ENCODE data around the gene IMPDH1.

The IMPDH1 gene

GRCh38 chr7:128407751-128408708 lies 1.8 kb downstream of the IMPDH1 start:
- DNase-seq (ENCODE audit: low spot score), result no peak
- TF ChIP-seq, protein P1, sequence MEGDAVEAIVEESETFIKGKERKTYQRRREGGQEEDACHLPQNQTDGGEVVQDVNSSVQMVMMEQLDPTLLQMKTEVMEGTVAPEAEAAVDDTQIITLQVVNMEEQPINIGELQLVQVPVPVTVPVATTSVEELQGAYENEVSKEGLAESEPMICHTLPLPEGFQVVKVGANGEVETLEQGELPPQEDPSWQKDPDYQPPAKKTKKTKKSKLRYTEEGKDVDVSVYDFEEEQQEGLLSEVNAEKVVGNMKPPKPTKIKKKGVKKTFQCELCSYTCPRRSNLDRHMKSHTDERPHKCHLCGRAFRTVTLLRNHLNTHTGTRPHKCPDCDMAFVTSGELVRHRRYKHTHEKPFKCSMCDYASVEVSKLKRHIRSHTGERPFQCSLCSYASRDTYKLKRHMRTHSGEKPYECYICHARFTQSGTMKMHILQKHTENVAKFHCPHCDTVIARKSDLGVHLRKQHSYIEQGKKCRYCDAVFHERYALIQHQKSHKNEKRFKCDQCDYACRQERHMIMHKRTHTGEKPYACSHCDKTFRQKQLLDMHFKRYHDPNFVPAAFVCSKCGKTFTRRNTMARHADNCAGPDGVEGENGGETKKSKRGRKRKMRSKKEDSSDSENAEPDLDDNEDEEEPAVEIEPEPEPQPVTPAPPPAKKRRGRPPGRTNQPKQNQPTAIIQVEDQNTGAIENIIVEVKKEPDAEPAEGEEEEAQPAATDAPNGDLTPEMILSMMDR (IDR thresholded peaks at IDR 0.05; ENCODE audit: extremely low read depth, missing control alignments), result no peak

- TF ChIP-seq, protein P1 (IDR thresholded peaks at IDR 0.05; ENCODE audit: extremely low read depth, missing control alignments), result no peak
- DNase-seq (ENCODE audit: low spot score), result no peak
These were observed 2.6 kb downstream of the IMPDH1 start for GRCh38 chr7:128407233-128407589.

- TF ChIP-seq, protein P1 (IDR thresholded peaks at IDR 0.05; ENCODE audit: extremely low read depth, missing control alignments), result no peak
- no peak for DNase-seq (ENCODE audit: low spot score)
These were observed 3.2 kb downstream of the IMPDH1 start for GRCh38 chr7:128406314-128407232.

DNA sequence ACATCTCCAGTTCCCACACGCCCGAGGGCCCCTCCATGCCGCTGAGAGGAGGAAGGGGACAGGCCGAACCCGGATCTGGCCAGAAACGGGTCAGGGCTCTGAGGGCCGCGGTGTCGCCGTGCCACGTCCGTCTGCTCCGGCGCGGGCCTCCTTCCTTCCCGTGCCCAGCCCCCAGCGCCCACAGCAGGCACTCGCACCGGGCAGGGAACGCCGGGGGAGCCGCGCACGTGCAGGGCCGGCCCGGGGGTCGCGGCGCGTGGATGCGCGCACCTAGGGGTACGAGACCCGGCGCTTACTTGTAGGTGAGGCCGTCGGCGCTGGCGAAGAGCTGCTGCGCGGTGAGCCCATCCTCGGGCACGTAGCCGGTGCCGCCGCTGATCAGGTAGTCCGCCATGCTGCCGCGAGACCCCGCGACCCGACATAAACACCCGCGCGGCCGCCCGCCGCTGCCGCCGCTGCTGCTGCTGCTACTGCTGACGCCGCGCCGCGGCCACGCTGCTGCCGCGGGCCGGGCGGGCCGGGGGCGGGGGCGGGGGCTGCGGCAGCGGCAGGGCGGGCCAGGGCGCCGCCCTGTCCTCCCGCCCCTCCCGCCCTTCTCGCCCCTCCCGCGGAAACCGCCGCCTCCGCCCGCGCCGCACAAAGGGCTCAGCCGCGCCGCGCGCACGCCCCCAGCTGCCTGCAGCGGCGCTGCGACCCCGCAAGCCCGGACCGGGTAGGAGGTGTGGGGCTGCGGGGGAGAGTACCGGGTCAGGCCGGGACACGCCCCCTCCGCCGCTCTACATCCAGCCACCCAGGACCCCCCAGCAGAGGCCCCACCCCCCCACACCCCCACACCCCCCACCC lies 4.1 kb downstream of the IMPDH1 start:
- peak; percentile 93 for DNase-seq (ENCODE audit: low spot score)
- TF ChIP-seq, protein P1 (IDR thresholded peaks at IDR 0.05; ENCODE audit: extremely low read depth, missing control alignments), result no peak

DNA sequence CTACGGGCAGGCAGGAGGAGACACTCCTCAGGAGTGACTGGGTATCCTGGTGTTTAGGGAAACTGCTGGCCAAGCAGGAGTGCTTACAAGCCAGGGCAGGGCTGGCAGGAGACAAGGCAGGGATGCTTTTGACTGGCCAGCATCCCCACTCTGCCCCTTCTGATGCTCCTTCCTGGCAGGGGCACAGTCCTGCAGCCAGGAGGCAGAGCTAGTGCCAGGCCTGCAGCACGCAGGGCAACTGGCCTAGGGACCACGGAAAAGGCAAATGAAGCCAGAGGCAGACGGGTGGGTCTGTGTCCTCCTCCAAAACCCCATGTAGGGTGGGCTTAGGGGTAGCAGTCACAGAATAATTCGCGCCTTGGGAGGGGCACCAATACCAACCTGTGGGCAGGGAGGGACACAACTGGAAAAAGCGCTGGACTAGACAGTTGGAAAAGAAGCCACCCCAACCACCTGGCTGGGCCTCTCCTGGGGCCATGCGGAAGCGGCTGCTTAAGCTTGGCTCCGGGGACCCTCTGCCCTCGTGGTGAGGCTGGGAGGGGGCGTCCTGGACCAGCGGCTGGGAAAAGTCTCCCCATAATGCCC lies 4.8 kb downstream of the IMPDH1 start:
- DNase-seq (ENCODE audit: low spot score), result no peak
- TF ChIP-seq, protein P1 (IDR thresholded peaks at IDR 0.05; ENCODE audit: extremely low read depth, missing control alignments), result no peak

DNA sequence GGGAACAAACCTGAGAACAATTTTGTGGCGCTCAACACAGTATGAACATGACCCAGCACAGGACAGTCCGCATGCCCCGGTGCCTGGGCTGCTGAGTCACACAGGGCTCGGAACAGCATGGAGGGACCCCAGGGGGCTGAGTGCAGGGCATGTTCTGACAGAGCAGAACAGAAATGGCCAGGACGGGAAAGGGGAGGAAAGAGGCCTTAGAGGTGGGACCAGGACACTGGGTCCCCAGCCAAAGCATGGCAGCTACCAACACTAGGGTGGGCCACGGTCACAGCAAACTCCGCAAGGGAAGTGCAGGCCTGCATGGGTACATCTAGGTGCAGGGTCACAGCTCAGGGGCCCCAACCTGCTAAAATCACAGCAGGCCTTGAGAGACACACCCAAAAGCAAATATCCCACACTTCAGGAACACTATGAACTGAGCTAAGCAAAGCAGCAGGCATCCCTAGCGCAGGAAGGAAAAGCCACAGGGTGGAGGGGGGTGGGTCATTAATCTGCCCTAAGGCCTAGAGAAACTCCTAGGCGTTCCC lies 5.6 kb downstream of the IMPDH1 start:
- TF ChIP-seq, protein P1 (IDR thresholded peaks at IDR 0.05; ENCODE audit: extremely low read depth, missing control alignments), result no peak
- DNase-seq (ENCODE audit: low spot score), result no peak

Data from GM20000 (cell line).